ENCODE results near the gene LRCOL1. TPM values are rescaled to one million over a fixed set of nuclear protein-coding genes. Genes with fewer than 3 reads are reported as not detected.

Gene LRCOL1
- 0.66 TPM for total RNA-seq

DNA sequence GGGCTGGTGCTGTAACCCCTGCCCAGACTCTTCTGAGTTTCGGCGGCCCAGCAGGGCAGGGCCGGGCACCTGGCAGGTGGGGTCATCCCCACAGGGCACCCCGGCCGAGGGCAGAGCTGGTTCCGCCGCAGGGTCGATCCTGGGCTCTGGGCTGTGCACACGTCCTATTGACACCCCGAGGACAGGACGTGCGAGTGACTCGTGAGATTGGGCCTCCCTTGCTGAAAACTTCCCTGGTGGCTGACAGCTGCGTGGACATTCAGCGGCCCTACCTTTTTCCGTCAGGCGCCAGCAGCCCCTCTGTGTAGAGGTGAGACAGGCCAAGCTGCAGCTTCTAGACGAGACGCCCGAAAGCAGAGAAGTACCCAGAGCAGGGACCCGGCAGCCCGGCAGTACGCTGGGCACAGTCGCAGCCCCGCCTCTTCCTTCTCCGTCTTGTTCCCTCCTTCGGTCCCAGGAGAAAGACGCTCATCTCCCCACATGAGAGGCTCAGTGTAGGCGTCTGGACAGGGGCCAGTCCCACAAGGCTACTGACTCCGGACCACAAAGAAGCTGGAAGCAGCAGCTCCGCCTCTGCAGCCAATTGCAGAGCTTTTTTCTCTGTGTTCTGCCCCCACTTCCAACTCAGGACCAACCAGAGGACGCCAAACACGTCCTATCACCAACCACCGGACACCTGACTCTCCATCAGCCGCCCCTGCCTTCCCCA is at the start of gene LRCOL1:
LRCOL1 (minus strand) TSS at position 532 of the 709 bp plus-strand sequence. CDS start 4,331 bp downstream, outside the sequence.

DNA sequence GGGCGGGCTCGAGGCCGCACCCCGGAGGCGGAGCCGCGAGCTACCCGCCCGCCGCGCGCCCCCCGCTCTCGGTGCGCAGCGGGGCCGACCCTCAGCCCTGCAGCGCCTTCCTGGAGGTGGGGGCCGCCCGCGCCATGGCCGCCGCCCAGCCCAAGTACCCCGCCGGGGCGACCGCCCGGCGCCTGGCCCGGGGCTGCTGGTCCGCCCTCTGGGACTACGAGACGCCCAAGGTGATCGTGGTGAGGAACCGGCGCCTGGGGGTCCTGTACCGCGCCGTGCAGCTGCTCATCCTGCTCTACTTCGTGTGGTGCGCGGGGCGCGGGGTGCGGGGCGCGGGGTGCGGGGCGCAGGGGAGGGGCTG is 8.3 kb upstream of the LRCOL1 start, which contains the start of gene P2RX2:
P2RX2 (plus strand) TSS at position 94 of the 361 bp plus-strand sequence; CDS start at position 135, 41 bp downstream.

Other genes starting within 250 kb of the LRCOL1 start
- 27.1 TPM for gene FBRSL1, start 120.4 kb downstream of the LRCOL1 start, total RNA-seq
- gene P2RX2, start 8.2 kb upstream of the LRCOL1 start, total RNA-seq, result not detected
- gene POLE, start 76.8 kb upstream of the LRCOL1 start, total RNA-seq, result 60.3 TPM
- 44.8 TPM for gene PXMP2, start 77.0 kb upstream of the LRCOL1 start, total RNA-seq
- gene PGAM5, start 100.3 kb upstream of the LRCOL1 start, total RNA-seq, result 16.2 TPM
- gene ANKLE2, start 151.2 kb upstream of the LRCOL1 start, total RNA-seq, result 63.6 TPM
- 86.0 TPM for gene GOLGA3, start 218.3 kb upstream of the LRCOL1 start, total RNA-seq

Measured in camera-type eye (tissue), 1 donor.